Kidney (tissue), 14 donors: ENCODE results near the gene CPT1B. TPM values are rescaled to one million over a fixed set of nuclear protein-coding genes. Genes with fewer than 3 reads are reported as not detected.

Source experiments
- DNase-seq, 5 donors: peaks; one replicate each; pipeline ENCODE4 v3.0.0-alpha.2; 2013 to 2020
- FAIRE-seq: peaks from 2 replicates; lab custom pipeline; 2012; peaks lifted over from hg19 to GRCh38; lab: Jason Lieb, UNC
- H3K27ac ChIP-seq, 2 donors: one replicate each; pipeline ENCODE4 v1.7.0; 2013; ENCODE audit warnings: low read depth in 2 of 2, low read length in 2 of 2, inconsistent platforms in 1 of 2
- H3K27me3 ChIP-seq: one replicate; pipeline ENCODE4 v1.7.1; 2013; ENCODE audit warnings: low read length, inconsistent platforms; ENCODE audit not compliant: control insufficient read depth, insufficient read depth
- H3K36me3 ChIP-seq, 3 donors: one replicate each; pipeline versions ENCODE4 v1.7.0 to v1.7.1; 2013; ENCODE audit warnings: low read length in 3 of 3, control low read depth in 1 of 3, inconsistent platforms in 1 of 3; ENCODE audit not compliant: insufficient read depth in 3 of 3, control insufficient read depth in 2 of 3
- H3K4me1 ChIP-seq, 3 donors: one replicate each; pipeline versions ENCODE4 v1.7.0 to v1.7.1; 2013; ENCODE audit warnings: low read length in 3 of 3, inconsistent platforms in 1 of 3, low read depth in 1 of 3; ENCODE audit not compliant: control insufficient read depth in 2 of 3, insufficient read depth in 2 of 3
- H3K4me3 ChIP-seq, 3 donors: one replicate each; pipeline versions ENCODE4 v1.7.0 to v1.8.1; 2013; ENCODE audit warnings: low read length in 3 of 3, control low read depth in 1 of 3, inconsistent platforms in 1 of 3
- H3K9ac ChIP-seq, 3 donors: one replicate each; pipeline versions ENCODE4 v1.7.0 to v1.7.1; 2013; ENCODE audit warnings: low read length in 3 of 3, control low read depth in 1 of 3, inconsistent platforms in 1 of 3
- H3K9me3 ChIP-seq, 3 donors: one replicate each; pipeline versions ENCODE4 v1.7.0 to v1.7.1; 2013; ENCODE audit warnings: low read length in 3 of 3, control low read depth in 1 of 3, inconsistent platforms in 1 of 3; ENCODE audit not compliant: control insufficient read depth in 2 of 3, insufficient read depth in 1 of 3
- intact Hi-C: fragments of 100-400 bp; cut with DNase I; formaldehyde crosslinking; loops from one replicate; pipeline ENCODE4 v1.11.1; 2022
- polyA plus RNA-seq: library from polyadenylated mRNA; stranded (reverse); fragments of 350-450 nt; fragmentation: Illumina TruSeq; extraction: RNeasy Lipid Tissue Mini Kit (QIAGEN cat#74804); gene quantifications from one replicate; pipeline ENCODE4 v1.2.3, GENCODE V29; 2014; ENCODE audit warnings: low read depth, low replicate concordance; ENCODE audit not compliant: insufficient read depth
- total RNA-seq: library from RNA; stranded (reverse); fragmentation: NEBNext Ultra II Directional; extraction: Animal tissue kit (Norgen Biotek cat#: 25700); gene quantifications from one replicate; pipeline ENCODE4 v1.2.1, GENCODE V29; 2021
- TF ChIP-seq, protein P1 (sequence below): IDR thresholded peaks from 3 replicates; pipeline ENCODE4 v1.5.1; 2012; ENCODE audit warnings: mild to moderate bottlenecking, moderate library complexity, borderline replicate concordance; ENCODE audit not compliant: insufficient read depth; ENCODE audit errors: extremely low read depth
- donor health status: control.
- donor health status: control.
- donor health status: control.
- donor health status: control.
- donor health status: control.
- donor health status: DM: yes; HTN: yes; CAD: no.
- donor health status: Normal renal cell carcinoma (clear cell type).

The CPT1B gene
- total and polyA plus RNA-seq, 2 donors from 2014 or later, result 20.6 to 34.3 TPM

DNA sequence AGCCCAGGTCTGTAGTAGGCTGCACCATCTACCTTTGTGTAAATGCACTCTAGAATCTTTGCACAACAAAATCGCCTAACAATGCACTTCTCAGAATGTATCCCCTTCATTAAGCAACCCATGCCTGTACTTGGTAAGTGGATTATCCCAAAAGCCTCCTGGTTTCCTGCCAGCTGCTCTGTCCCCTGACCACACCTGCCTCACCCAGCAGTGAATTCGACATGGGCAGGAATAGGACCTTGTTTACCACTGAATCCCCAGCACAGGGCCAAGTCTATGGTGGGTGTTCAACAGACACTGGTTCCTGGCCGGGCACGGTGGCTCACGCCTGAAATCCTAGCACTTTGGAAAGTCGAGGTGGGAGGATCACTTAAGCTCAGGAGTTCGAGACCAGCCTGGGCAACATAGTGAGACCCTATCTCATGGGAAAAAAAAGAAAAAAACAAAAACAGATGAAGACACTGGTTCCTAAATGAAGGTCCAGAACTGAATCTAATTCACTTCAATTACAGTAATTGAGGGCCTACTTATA, 10.4 kb downstream of the CPT1B start:
- intact Hi-C loops, result no loop called here

DNA sequence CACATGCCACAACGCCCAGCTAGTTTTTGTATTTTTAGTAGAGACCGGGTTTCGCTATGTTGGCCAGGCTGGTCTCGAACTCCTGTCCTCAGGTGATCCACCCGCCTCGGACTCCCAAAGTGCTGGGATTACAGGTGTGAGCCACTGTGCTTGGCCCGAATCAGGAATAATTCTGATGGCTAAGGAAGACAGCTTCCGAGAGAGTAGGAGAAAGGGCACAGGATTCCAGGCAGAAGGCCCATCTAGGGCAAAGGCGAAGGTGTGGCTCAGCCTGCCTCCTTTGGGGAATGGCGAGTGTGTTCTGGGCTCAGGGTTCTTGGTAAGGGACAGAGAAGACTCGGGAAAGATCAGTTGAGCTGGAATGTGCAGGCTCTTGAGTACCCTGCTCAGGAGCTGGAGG, 13.9 kb downstream of the CPT1B start:
- peaks cover 0 to 10% (median under 1%) of the 10 kb centered on the region in 3 donors for H3K4me1 ChIP-seq
- intact Hi-C loops, result no loop called here
- H3K4me3 ChIP-seq, result no peak overlapping the region
- FAIRE-seq (no peak), DNase-seq (no peak)
- TF ChIP-seq, protein P1, sequence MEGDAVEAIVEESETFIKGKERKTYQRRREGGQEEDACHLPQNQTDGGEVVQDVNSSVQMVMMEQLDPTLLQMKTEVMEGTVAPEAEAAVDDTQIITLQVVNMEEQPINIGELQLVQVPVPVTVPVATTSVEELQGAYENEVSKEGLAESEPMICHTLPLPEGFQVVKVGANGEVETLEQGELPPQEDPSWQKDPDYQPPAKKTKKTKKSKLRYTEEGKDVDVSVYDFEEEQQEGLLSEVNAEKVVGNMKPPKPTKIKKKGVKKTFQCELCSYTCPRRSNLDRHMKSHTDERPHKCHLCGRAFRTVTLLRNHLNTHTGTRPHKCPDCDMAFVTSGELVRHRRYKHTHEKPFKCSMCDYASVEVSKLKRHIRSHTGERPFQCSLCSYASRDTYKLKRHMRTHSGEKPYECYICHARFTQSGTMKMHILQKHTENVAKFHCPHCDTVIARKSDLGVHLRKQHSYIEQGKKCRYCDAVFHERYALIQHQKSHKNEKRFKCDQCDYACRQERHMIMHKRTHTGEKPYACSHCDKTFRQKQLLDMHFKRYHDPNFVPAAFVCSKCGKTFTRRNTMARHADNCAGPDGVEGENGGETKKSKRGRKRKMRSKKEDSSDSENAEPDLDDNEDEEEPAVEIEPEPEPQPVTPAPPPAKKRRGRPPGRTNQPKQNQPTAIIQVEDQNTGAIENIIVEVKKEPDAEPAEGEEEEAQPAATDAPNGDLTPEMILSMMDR, result no peak
- H3K27me3 ChIP-seq, result no peaks in the 10 kb centered on the region
- no peaks in the 10 kb centered on the region for H3K9me3 ChIP-seq
- H3K36me3 ChIP-seq, result no peaks in the 10 kb centered on the region
- no peak overlapping the region for H3K27ac ChIP-seq
- no peak overlapping the region for H3K9ac ChIP-seq

More for the DNA sequence above, 10.4 kb downstream of the CPT1B start:
- Histone ChIP-seq H3K4me3 (no peak overlapping the region), H3K36me3 (peaks cover 0 to 10% (median 7%) of the 10 kb centered on the region in 3 donors), H3K27ac (no peak overlapping the region), H3K9ac (no peak overlapping the region), H3K9me3 (no peaks in the 10 kb centered on the region), H3K4me1 (peaks cover 0 to 23% (median 11%) of the 10 kb centered on the region in 3 donors), H3K27me3 (no peaks in the 10 kb centered on the region)
- TF ChIP-seq, protein P1, result no peak
- FAIRE-seq (no peak), DNase-seq (no peak)

DNA sequence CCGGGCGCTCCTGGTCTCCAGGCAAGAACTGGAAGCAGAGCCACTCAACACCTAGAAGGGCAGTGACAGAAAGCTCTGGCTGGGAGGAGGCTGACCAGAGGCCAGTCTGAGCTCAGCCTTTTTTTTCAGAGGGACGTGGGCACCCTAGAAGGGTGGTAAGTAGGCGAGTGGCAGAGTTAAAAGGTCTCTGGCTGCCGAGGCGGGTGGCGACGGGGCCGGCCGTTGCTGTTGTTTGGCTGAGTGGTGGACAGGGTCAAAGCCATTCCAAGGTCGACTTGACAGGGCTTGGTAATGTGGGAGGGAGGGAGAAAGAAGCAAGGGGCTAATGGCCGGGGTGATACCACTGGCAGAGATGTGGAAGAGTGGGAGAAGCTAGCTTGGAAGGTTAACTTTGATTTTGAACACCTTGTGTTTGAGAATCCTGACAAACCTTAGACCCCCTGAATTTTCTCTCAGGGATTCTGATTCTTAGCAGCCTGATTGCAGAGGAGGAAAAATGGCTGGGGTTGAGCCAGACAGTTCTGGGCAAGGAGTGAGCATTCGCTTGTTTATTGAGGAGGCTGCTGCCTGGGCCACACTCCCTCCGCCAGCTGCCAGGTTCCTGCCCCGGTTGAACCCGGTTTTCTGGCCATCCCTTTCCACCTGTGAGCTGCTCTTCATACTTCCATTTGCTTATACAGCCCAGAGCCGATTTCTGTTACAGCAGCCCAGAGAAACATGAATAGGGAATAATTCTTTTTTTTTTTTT, 14.6 kb downstream of the CPT1B start:
- TF ChIP-seq, protein P1, result no peak
- H3K4me1 ChIP-seq, result peaks cover 0 to 8% (median 0%) of the 10 kb centered on the region in 3 donors
- no peaks in the 10 kb centered on the region for H3K27me3 ChIP-seq
- H3K36me3 ChIP-seq, result no peaks in the 10 kb centered on the region
- FAIRE-seq, result no peak
- DNase-seq, result no peak
- peak overlapping the region; percentile 68 to 87 for H3K27ac ChIP-seq
- H3K9ac ChIP-seq, result peak overlapping the region; percentile 9 to 92 (median 47)
- intact Hi-C loops, result no loop called here
- peak overlapping the region; percentile 55 to 86 (median 68) for H3K4me3 ChIP-seq
- H3K9me3 ChIP-seq, result no peaks in the 10 kb centered on the region
